ENCODE measurements around the gene SHPK. TPM values are rescaled to one million over a fixed set of nuclear protein-coding genes. Genes with fewer than 3 reads are reported as not detected.

SHPK gene
- total RNA-seq, 1 donor from 2014 or later, result 6.8 TPM

DNA sequence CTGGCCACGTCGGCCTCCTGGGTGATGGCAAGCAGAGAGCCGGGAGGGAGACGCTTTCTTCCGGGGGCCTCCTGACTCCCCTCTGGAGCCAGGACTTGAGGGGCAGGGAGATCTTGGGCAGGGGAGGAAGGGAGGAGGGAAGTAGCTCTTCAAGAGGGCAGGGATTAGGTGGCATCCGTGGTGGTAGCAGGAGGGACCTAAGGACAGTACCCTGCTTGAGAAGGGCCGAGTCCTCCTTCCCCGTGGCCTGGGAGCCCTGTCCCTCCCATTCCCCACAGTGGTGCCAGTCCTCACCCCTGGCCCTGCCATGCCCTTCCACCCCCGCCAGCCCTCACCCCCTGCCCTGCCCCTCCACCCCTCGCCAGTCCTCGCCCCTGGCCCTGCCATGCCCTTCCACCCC, 19.7 kb upstream of the SHPK start:
- Histone ChIP-seq H3K4me3 (ENCODE audit: low read length in 3 of 3) (no peak overlapping the region), H3K36me3 (ENCODE audit: control insufficient read depth in 3 of 3, insufficient read depth in 3 of 3, low read length in 3 of 3) (peaks cover under 1 to 11% (median 4%) of the 10 kb centered on the region in 3 donors), H3K9me3 (ENCODE audit: control insufficient read depth in 3 of 3, low read length in 3 of 3) (no peaks in the 10 kb centered on the region), H3K27me3 (ENCODE audit: control insufficient read depth in 3 of 3, insufficient read depth in 3 of 3, low read length in 3 of 3) (no peaks in the 10 kb centered on the region), H3K4me1 (ENCODE audit: control insufficient read depth in 3 of 3, insufficient read depth in 3 of 3, low read length in 3 of 3) (peaks cover 19 to 26% (median 22%) of the 10 kb centered on the region in 3 donors), H3K27ac (ENCODE audit: low read depth, low read length) (no peak overlapping the region), H3K9ac (ENCODE audit: low read depth in 1 of 3, low read length in 3 of 3) (no peak overlapping the region)

DNA sequence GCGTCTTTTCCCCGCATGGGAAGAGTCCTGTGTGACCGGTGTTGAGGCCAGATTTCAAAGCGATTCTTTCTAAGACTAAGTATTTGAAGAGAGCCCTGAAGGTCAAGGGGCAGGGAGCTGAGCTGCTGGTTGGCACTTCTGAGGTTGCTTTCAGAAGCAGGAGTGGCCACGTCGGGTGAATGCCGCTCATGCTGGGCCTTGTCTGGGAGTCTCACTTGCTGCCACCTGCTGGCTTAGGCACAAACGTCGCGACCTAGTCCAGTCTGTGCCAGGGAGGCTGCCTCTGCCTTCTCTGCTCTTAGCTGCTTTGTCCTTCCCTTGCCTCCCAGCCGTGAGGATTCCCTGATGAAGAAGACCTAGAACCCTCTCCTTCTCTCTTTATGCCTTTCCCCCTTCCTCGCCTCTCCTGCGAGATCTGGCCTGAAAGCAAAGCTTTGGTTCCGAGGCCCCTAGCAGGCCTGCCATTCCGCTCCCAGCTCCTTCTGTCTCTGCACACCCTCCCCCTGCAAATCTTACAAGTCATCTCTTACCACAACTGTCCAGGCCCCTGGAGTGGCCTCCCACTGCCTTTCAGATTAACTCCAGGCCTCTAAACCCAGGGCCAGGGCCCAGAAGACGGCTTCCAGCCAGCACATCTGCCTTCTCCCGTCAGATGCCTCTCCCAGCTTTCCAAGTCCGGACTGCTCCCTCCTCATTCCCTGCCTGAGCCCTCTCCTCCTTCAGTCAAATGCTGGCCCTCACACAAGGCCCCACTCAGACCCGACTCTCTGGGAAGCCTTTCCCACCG, 11.9 kb upstream of the SHPK start:
- H3K36me3 ChIP-seq (ENCODE audit: control insufficient read depth in 3 of 3, insufficient read depth in 3 of 3, low read length in 3 of 3), result peaks cover 21 to 34% (median 24%) of the 10 kb centered on the region in 3 donors
- H3K9ac ChIP-seq (ENCODE audit: low read depth in 1 of 3, low read length in 3 of 3), result peak overlapping the region in 2 of 3 donors; percentile 46 to 50
- H3K27ac ChIP-seq (ENCODE audit: low read depth, low read length), result no peak overlapping the region

GRCh38 chr17:3647251-3647650, 11.2 kb upstream of the SHPK start:
- H3K36me3 ChIP-seq (ENCODE audit: control insufficient read depth in 3 of 3, insufficient read depth in 3 of 3, low read length in 3 of 3), result peaks cover 21 to 37% (median 24%) of the 10 kb centered on the region in 3 donors
- H3K4me1 ChIP-seq (ENCODE audit: control insufficient read depth in 3 of 3, insufficient read depth in 3 of 3, low read length in 3 of 3), result peaks cover 0 to 5% (median 3%) of the 10 kb centered on the region in 3 donors
- no peak overlapping the region for H3K4me3 ChIP-seq (ENCODE audit: low read length in 3 of 3)

More for the DNA sequence above, 11.9 kb upstream of the SHPK start:
- Histone ChIP-seq H3K4me1 (ENCODE audit: control insufficient read depth in 3 of 3, insufficient read depth in 3 of 3, low read length in 3 of 3) (peaks cover 0 to 5% (median 3%) of the 10 kb centered on the region in 3 donors), H3K4me3 (ENCODE audit: low read length in 3 of 3) (no peak overlapping the region), H3K27me3 (ENCODE audit: control insufficient read depth in 3 of 3, insufficient read depth in 3 of 3, low read length in 3 of 3) (no peaks in the 10 kb centered on the region), H3K9me3 (ENCODE audit: control insufficient read depth in 3 of 3, low read length in 3 of 3) (no peaks in the 10 kb centered on the region)

GRCh38 chr17:3645310-3645709, 9.3 kb upstream of the SHPK start:
- H3K27ac ChIP-seq (ENCODE audit: low read depth, low read length), result no peak overlapping the region

More at GRCh38 chr17:3647251-3647650, 11.2 kb upstream of the SHPK start:
- Histone ChIP-seq H3K27me3 (ENCODE audit: control insufficient read depth in 3 of 3, insufficient read depth in 3 of 3, low read length in 3 of 3) (no peaks in the 10 kb centered on the region), H3K9ac (ENCODE audit: low read depth in 1 of 3, low read length in 3 of 3) (peak overlapping the region in 1 of 3 donors; percentile 50), H3K9me3 (ENCODE audit: control insufficient read depth in 3 of 3, low read length in 3 of 3) (no peaks in the 10 kb centered on the region), H3K27ac (ENCODE audit: low read depth, low read length) (no peak overlapping the region)

DNA sequence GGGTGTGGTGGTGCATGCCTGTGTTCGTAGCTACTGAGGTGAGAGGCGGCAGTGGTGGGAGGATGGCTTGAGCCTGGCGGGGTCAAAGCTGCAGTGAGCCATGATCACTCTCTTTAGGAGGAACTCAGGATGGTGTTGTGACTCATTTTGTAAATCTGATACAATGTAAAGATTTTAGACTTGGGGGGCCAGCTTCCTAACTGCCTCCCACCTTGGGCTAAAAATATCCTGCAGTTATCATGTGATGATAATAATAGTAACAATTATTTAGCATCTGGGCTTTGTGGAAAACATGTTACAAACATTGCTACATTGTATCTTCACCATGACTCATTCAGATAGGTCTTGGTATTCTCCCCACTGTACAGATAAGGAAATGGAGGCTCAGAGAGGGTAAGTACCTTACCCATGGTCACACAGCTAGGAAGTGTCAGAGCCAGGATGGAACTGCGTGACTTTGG, 7.9 kb upstream of the SHPK start:
- H3K9ac ChIP-seq (ENCODE audit: low read depth in 1 of 3, low read length in 3 of 3), result no peak overlapping the region
- H3K36me3 ChIP-seq (ENCODE audit: control insufficient read depth in 3 of 3, insufficient read depth in 3 of 3, low read length in 3 of 3), result peaks cover 23 to 31% (median 25%) of the 10 kb centered on the region in 3 donors
- no peaks in the 10 kb centered on the region for H3K9me3 ChIP-seq (ENCODE audit: control insufficient read depth in 3 of 3, low read length in 3 of 3)
- H3K4me1 ChIP-seq (ENCODE audit: control insufficient read depth in 3 of 3, insufficient read depth in 3 of 3, low read length in 3 of 3), result peaks cover 12 to 22% (median 16%) of the 10 kb centered on the region in 3 donors
- no peak overlapping the region for H3K27ac ChIP-seq (ENCODE audit: low read depth, low read length)
- H3K27me3 ChIP-seq (ENCODE audit: control insufficient read depth in 3 of 3, insufficient read depth in 3 of 3, low read length in 3 of 3), result no peaks in the 10 kb centered on the region
- no peak overlapping the region for H3K4me3 ChIP-seq (ENCODE audit: low read length in 3 of 3)

More at GRCh38 chr17:3645310-3645709, 9.3 kb upstream of the SHPK start:
- no peak overlapping the region for H3K4me3 ChIP-seq (ENCODE audit: low read length in 3 of 3)
- H3K4me1 ChIP-seq (ENCODE audit: control insufficient read depth in 3 of 3, insufficient read depth in 3 of 3, low read length in 3 of 3), result peaks cover 7 to 15% (median 8%) of the 10 kb centered on the region in 3 donors
- no peaks in the 10 kb centered on the region for H3K9me3 ChIP-seq (ENCODE audit: control insufficient read depth in 3 of 3, low read length in 3 of 3)
- no peak overlapping the region for H3K9ac ChIP-seq (ENCODE audit: low read depth in 1 of 3, low read length in 3 of 3)
- no peaks in the 10 kb centered on the region for H3K27me3 ChIP-seq (ENCODE audit: control insufficient read depth in 3 of 3, insufficient read depth in 3 of 3, low read length in 3 of 3)
- H3K36me3 ChIP-seq (ENCODE audit: control insufficient read depth in 3 of 3, insufficient read depth in 3 of 3, low read length in 3 of 3), result peaks cover 22 to 39% (median 27%) of the 10 kb centered on the region in 3 donors

GRCh38 chr17:3641717-3642486, 5.9 kb upstream of the SHPK start:
- no peak overlapping the region for H3K27ac ChIP-seq (ENCODE audit: low read depth, low read length)
- peaks cover 18 to 30% (median 28%) of the 10 kb centered on the region in 3 donors for H3K4me1 ChIP-seq (ENCODE audit: control insufficient read depth in 3 of 3, insufficient read depth in 3 of 3, low read length in 3 of 3)
- H3K4me3 ChIP-seq (ENCODE audit: low read length in 3 of 3), result no peak overlapping the region
- no peaks in the 10 kb centered on the region for H3K27me3 ChIP-seq (ENCODE audit: control insufficient read depth in 3 of 3, insufficient read depth in 3 of 3, low read length in 3 of 3)
- H3K9me3 ChIP-seq (ENCODE audit: control insufficient read depth in 3 of 3, low read length in 3 of 3), result no peaks in the 10 kb centered on the region
- H3K36me3 ChIP-seq (ENCODE audit: control insufficient read depth in 3 of 3, insufficient read depth in 3 of 3, low read length in 3 of 3), result peaks cover 21 to 25% (median 21%) of the 10 kb centered on the region in 3 donors
- H3K9ac ChIP-seq (ENCODE audit: low read depth in 1 of 3, low read length in 3 of 3), result no peak overlapping the region

GRCh38 chr17:3641014-3641413, 5.0 kb upstream of the SHPK start:
- Histone ChIP-seq H3K9ac (ENCODE audit: low read depth in 1 of 3, low read length in 3 of 3) (peak overlapping the region in 2 of 3 donors; percentile 40), H3K4me3 (ENCODE audit: low read length in 3 of 3) (peak overlapping the region in 1 of 3 donors; percentile 13), H3K27me3 (ENCODE audit: control insufficient read depth in 3 of 3, insufficient read depth in 3 of 3, low read length in 3 of 3) (no peaks in the 10 kb centered on the region), H3K27ac (ENCODE audit: low read depth, low read length) (peak overlapping the region; percentile 55), H3K36me3 (ENCODE audit: control insufficient read depth in 3 of 3, insufficient read depth in 3 of 3, low read length in 3 of 3) (peaks cover 18 to 23% (median 21%) of the 10 kb centered on the region in 3 donors), H3K9me3 (ENCODE audit: control insufficient read depth in 3 of 3, low read length in 3 of 3) (no peaks in the 10 kb centered on the region), H3K4me1 (ENCODE audit: control insufficient read depth in 3 of 3, insufficient read depth in 3 of 3, low read length in 3 of 3) (peaks cover 19 to 34% (median 30%) of the 10 kb centered on the region in 3 donors)

- H3K36me3 ChIP-seq (ENCODE audit: control insufficient read depth in 3 of 3, insufficient read depth in 3 of 3, low read length in 3 of 3), result peaks cover 14 to 20% (median 20%) of the 10 kb centered on the region in 3 donors
- no peak overlapping the region for H3K4me3 ChIP-seq (ENCODE audit: low read length in 3 of 3)
- H3K27ac ChIP-seq (ENCODE audit: low read depth, low read length), result peak overlapping the region; percentile 55
- H3K9me3 ChIP-seq (ENCODE audit: control insufficient read depth in 3 of 3, low read length in 3 of 3), result no peaks in the 10 kb centered on the region
- peak overlapping the region in 1 of 3 donors; percentile 60 for H3K9ac ChIP-seq (ENCODE audit: low read depth in 1 of 3, low read length in 3 of 3)
- H3K4me1 ChIP-seq (ENCODE audit: control insufficient read depth in 3 of 3, insufficient read depth in 3 of 3, low read length in 3 of 3), result peaks cover 22 to 37% (median 34%) of the 10 kb centered on the region in 3 donors
- H3K27me3 ChIP-seq (ENCODE audit: control insufficient read depth in 3 of 3, insufficient read depth in 3 of 3, low read length in 3 of 3), result no peaks in the 10 kb centered on the region
These were observed 4.0 kb upstream of the SHPK start for GRCh38 chr17:3639981-3640596.

DNA sequence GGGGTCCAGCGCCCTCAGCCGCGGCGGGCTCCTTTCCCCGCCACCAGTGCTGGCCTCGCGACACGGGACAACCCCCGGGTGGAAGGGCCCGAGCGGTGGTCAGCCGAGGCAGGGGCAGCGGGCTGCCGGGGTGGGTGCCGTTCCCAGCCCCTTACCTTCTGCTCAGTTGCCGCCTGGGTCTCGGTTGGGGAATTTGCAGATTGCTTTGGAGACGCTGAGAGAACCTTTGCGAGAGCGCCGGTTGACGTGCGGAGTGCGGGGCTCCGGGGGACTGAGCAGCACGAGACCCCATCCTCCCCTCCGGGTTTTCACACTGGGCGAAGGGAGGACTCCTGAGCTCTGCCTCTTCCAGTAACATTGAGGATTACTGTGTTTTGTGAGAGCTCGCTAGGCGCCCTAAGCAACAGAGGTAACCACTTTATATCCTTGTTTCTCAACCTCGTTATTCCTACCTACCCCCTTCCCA, 891 bp upstream of the SHPK start:
- Histone ChIP-seq H3K36me3 (ENCODE audit: control insufficient read depth in 3 of 3, insufficient read depth in 3 of 3, low read length in 3 of 3) (peaks cover 13 to 17% (median 16%) of the 10 kb centered on the region in 3 donors), H3K27me3 (ENCODE audit: control insufficient read depth in 3 of 3, insufficient read depth in 3 of 3, low read length in 3 of 3) (no peaks in the 10 kb centered on the region), H3K4me3 (ENCODE audit: low read length in 3 of 3) (peak overlapping the region; percentile 86 to 94 (median 92)), H3K4me1 (ENCODE audit: control insufficient read depth in 3 of 3, insufficient read depth in 3 of 3, low read length in 3 of 3) (peaks cover 30 to 45% (median 43%) of the 10 kb centered on the region in 3 donors), H3K27ac (ENCODE audit: low read depth, low read length) (peak overlapping the region; percentile 97), H3K9me3 (ENCODE audit: control insufficient read depth in 3 of 3, low read length in 3 of 3) (no peaks in the 10 kb centered on the region), H3K9ac (ENCODE audit: low read depth in 1 of 3, low read length in 3 of 3) (peak overlapping the region; percentile 89 to 95 (median 91))
